ENCODE data around the gene HAVCR2.
"Not testable (repeated sequence)": the region's sequence is repeated elsewhere in the genome, so short reads cannot be mapped to it uniquely, and the experiment has no call there.

The HAVCR2 gene

DNA sequence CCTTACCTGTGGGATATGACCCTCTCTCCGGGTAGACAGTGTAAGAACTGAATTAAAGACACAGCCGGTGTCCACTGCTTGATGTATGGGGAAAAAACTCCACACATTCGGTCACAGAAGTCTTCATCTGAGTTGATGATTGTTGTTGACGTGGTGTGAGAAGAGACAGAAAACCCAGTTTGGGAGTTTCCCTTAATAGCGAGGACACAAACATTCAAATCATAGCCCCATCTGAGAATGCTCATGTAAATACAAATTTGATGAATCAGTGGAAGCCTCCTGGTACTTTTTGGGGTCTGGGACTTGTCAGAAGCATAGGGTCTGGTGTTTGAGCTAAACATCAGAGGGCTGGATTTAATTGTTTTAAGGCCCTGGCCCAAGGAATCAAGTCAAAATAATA is 60.9 kb downstream of the HAVCR2 start:
- Histone ChIP-seq H3K9me3 (ENCODE audit: control insufficient read depth, low read length) (no peaks in the 10 kb centered on the region), H3K27me3 (replicated peaks; ENCODE audit: control insufficient read depth, insufficient read depth, low read length, poor library complexity, severe bottlenecking) (no peaks in the 10 kb centered on the region), H3K4me3 (ENCODE audit: insufficient read depth, low read depth, low read length, poor library complexity, severe bottlenecking) (no peak overlapping the region), H3K36me3 (ENCODE audit: control insufficient read depth, insufficient read depth, low read length) (no peaks in the 10 kb centered on the region), H3K4me1 (ENCODE audit: control insufficient read depth, insufficient read depth, low read length, poor library complexity, severe bottlenecking) (peaks cover 8% of the 10 kb centered on the region), H3K27ac (ENCODE audit: insufficient read depth, low read length, poor library complexity, severe bottlenecking) (no peak overlapping the region)
- DNase-seq, result no peak

GRCh38 chr5:157047016-157047415 is 61.8 kb downstream of the HAVCR2 start:
- not testable (repeated sequence) for H3K36me3 ChIP-seq (ENCODE audit: control insufficient read depth, insufficient read depth, low read length); H3K9me3 ChIP-seq (ENCODE audit: control insufficient read depth, low read length); H3K27ac ChIP-seq (ENCODE audit: insufficient read depth, low read length, poor library complexity, severe bottlenecking); DNase-seq; H3K27me3 ChIP-seq (replicated peaks; ENCODE audit: control insufficient read depth, insufficient read depth, low read length, poor library complexity, severe bottlenecking); H3K4me1 ChIP-seq (ENCODE audit: control insufficient read depth, insufficient read depth, low read length, poor library complexity, severe bottlenecking); H3K4me3 ChIP-seq (ENCODE audit: insufficient read depth, low read depth, low read length, poor library complexity, severe bottlenecking)

GRCh38 chr5:157046041-157046440 is 62.8 kb downstream of the HAVCR2 start:
- Histone ChIP-seq H3K4me1 (ENCODE audit: control insufficient read depth, insufficient read depth, low read length, poor library complexity, severe bottlenecking) (peaks cover 8% of the 10 kb centered on the region), H3K27ac (ENCODE audit: insufficient read depth, low read length, poor library complexity, severe bottlenecking) (no peak overlapping the region), H3K4me3 (ENCODE audit: insufficient read depth, low read depth, low read length, poor library complexity, severe bottlenecking) (no peak overlapping the region), H3K9me3 (ENCODE audit: control insufficient read depth, low read length) (no peaks in the 10 kb centered on the region), H3K27me3 (replicated peaks; ENCODE audit: control insufficient read depth, insufficient read depth, low read length, poor library complexity, severe bottlenecking) (no peaks in the 10 kb centered on the region), H3K36me3 (ENCODE audit: control insufficient read depth, insufficient read depth, low read length) (no peaks in the 10 kb centered on the region)
- no peak for DNase-seq

DNA sequence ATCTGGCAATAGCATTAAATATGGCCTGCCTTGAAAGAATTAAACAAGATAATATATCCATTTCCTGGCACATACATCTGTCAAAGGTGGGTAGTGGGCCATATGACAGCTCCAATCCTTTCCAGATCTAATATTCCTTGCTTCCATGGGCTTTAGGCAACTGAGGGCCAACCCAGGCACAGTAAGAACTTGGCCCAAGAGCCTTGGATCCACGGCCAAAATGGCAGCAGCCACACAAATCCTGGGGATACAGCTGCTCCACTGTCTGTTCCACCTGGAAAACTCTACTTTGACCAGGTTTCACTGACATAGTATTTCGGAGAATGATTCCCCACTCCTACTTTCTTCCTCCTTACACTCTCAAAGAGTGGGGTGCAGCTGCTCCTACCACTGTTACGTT is 63.2 kb downstream of the HAVCR2 start:
- no peaks in the 10 kb centered on the region for H3K9me3 ChIP-seq (ENCODE audit: control insufficient read depth, low read length)
- H3K36me3 ChIP-seq (ENCODE audit: control insufficient read depth, insufficient read depth, low read length), result no peaks in the 10 kb centered on the region
- peaks cover 8% of the 10 kb centered on the region for H3K4me1 ChIP-seq (ENCODE audit: control insufficient read depth, insufficient read depth, low read length, poor library complexity, severe bottlenecking)
- H3K4me3 ChIP-seq (ENCODE audit: insufficient read depth, low read depth, low read length, poor library complexity, severe bottlenecking), result no peak overlapping the region
- H3K27me3 ChIP-seq (replicated peaks; ENCODE audit: control insufficient read depth, insufficient read depth, low read length, poor library complexity, severe bottlenecking), result no peaks in the 10 kb centered on the region
- no peak overlapping the region for H3K27ac ChIP-seq (ENCODE audit: insufficient read depth, low read length, poor library complexity, severe bottlenecking)
- no peak for DNase-seq

- no peak for DNase-seq
- no peaks in the 10 kb centered on the region for H3K9me3 ChIP-seq (ENCODE audit: control insufficient read depth, low read length)
These were observed 70.2 kb downstream of the HAVCR2 start for GRCh38 chr5:157038568-157039187.

More at GRCh38 chr5:157038568-157039187, 70.2 kb downstream of the HAVCR2 start:
- Histone ChIP-seq H3K27ac (ENCODE audit: insufficient read depth, low read length, poor library complexity, severe bottlenecking) (no peak overlapping the region), H3K36me3 (ENCODE audit: control insufficient read depth, insufficient read depth, low read length) (no peaks in the 10 kb centered on the region), H3K4me1 (ENCODE audit: control insufficient read depth, insufficient read depth, low read length, poor library complexity, severe bottlenecking) (no peaks in the 10 kb centered on the region), H3K4me3 (ENCODE audit: insufficient read depth, low read depth, low read length, poor library complexity, severe bottlenecking) (no peak overlapping the region), H3K27me3 (replicated peaks; ENCODE audit: control insufficient read depth, insufficient read depth, low read length, poor library complexity, severe bottlenecking) (no peaks in the 10 kb centered on the region)
